Activated CD8-positive, alpha-beta T cell treated with anti-CD3 and anti-CD28 coated beads, Interleukin-2, amount 10 ng/mL, durations not matched to agents 7 days and 5 days (primary cell): ENCODE measurements around the gene PLEKHA8. TPM values are rescaled to one million over a fixed set of nuclear protein-coding genes. Genes with fewer than 3 reads are reported as not detected.
"Not testable (repeated sequence)": the region's sequence is repeated elsewhere in the genome, so short reads cannot be mapped to it uniquely, and the experiment has no call there.

ENCODE experiments used
- ATAC-seq: fragments of 150-1000 bp; cut with Tn5 transposase; one replicate; pipeline ENCODE4 v1.10.0; 2021; ENCODE audit warnings: moderate library complexity
- CTCF ChIA-PET: fragments of 350-600 bp; sonication (Branson Sonifier 250); formaldehyde crosslinking; loops from one replicate; lab custom pipeline; 2021; ENCODE audit warnings: antibody characterized with exemption; lab: Charles Lee
- POLR2A ChIA-PET: fragments of 350-600 bp; sonication (Branson Sonifier 250); formaldehyde crosslinking; loops from one replicate; lab custom pipeline; 2021; ENCODE audit warnings: antibody characterized with exemption; lab: Charles Lee
- DNase-seq: peaks from one replicate; pipeline ENCODE4 v3.0.0-alpha.2; 2020
- H3K27ac Mint-ChIP-seq: one replicate; pipeline ENCODE4 v1.8.0; 2021; ENCODE audit warnings: mild to moderate bottlenecking, mixed read lengths
- H3K27me3 Mint-ChIP-seq: one replicate; pipeline ENCODE4 v1.8.0; 2021; ENCODE audit warnings: low read depth, mixed read lengths
- H3K36me3 Mint-ChIP-seq: one replicate; pipeline ENCODE4 v1.8.0; 2021; ENCODE audit warnings: low read depth, mixed read lengths
- H3K4me1 Mint-ChIP-seq: one replicate; pipeline ENCODE4 v1.8.0; 2021; ENCODE audit warnings: low read depth, mixed read lengths
- H3K4me3 Mint-ChIP-seq: one replicate; pipeline ENCODE4 v1.8.0; 2021; ENCODE audit warnings: mild to moderate bottlenecking, mixed read lengths
- H3K9me3 Mint-ChIP-seq: one replicate; pipeline ENCODE4 v1.8.0; 2022; ENCODE audit warnings: mixed read lengths; ENCODE audit not compliant: insufficient read depth
- total RNA-seq, 2 experiments: library from RNA; stranded (reverse); gene quantifications; one replicate each; pipeline ENCODE4 v1.2.3, GENCODE V29; 2021

Gene PLEKHA8
- total RNA-seq, 2 experiments from 2014 or later = 8.9 to 11.5 TPM

DNA sequence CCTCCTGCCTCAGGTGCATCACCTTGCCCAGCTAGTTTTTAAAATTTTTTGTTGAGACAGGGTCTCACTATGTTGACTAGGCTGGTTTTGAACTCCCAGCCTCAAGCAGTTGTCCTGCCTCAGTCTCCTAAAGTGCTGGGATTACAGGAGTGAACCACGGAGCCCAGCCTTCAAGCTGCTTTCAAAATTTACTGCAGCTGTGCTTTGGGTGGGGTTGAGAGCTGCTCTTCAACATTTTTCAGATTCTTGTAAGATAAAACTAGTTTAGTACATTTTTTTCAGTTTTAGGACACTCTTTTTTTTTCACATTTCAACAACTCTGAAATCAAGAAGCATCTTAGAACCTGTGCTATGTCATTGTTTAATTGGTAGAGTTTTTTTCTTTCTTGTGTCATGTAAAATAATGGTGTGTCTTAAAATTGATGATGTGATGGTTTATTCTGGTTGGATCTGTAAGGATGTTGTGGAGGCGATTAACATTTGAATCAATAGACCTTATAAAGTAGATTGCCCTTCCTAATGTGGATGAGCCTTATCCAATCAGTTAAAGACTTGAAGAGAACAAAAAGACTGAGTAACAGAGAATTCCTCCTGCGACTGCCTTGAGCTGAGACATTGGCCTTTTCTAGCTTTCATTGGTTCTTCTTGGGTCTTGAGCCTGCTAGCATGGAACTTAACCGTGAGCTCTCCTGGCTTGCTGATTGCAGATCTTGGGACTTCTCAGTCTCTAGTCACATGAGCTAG lies 13.5 kb downstream of the PLEKHA8 start:
- no peaks in the 10 kb centered on the region for H3K27me3 Mint-ChIP-seq
- peaks cover 6% of the 10 kb centered on the region for H3K36me3 Mint-ChIP-seq
- no peak overlapping the region for H3K27ac Mint-ChIP-seq
- no peaks in the 10 kb centered on the region for H3K9me3 Mint-ChIP-seq
- H3K4me3 Mint-ChIP-seq = no peak overlapping the region
- ChIA-PET CTCF (interaction anchor here (0.6 to 5.7 kb wide), 3 partner anchors 12 to 22 kb away, joined by 3 to 33 read pairs (median 3); no protein-coding TSS in a partner anchor), POLR2A (no interaction called here)
- DNase-seq (no peak), ATAC-seq (no peak)
- H3K4me1 Mint-ChIP-seq = peaks cover 16% of the 10 kb centered on the region

DNA sequence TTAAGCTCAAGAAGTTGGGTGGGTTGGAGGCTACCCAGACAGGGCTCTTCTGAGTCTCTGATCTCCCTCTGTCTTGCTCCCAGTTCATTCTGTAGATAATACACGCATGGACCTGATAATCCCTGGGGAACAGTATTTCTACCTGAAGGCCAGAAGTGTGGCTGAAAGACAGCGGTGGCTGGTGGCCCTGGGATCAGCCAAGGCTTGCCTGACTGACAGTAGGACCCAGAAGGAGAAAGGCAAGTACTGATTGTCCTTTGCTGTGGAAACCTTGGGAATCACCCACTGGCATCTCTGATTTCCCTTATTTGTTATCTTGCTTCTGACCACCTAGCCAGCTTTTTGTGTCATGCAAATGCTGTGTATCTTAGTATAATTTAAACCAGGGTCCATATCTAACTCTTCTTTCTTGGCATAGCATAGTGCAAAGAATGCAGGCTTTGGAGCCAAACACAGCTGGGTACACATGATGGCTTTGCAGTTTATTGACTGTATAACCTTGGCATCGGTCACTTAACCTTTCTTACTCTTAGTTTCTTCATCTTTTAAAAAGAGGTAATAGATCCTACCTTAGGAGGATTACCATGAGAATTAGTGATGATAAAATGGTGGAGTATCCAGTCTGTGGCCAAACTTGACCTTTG lies 18.0 kb downstream of the PLEKHA8 start:
- Mint-ChIP-seq H3K27ac (no peak overlapping the region), H3K9me3 (no peaks in the 10 kb centered on the region), H3K4me3 (no peak overlapping the region), H3K27me3 (no peaks in the 10 kb centered on the region), H3K4me1 (peaks cover 11% of the 10 kb centered on the region), H3K36me3 (peaks cover 11% of the 10 kb centered on the region)
- ATAC-seq (no peak), DNase-seq (no peak)
- CTCF ChIA-PET = interaction anchor here (2.4 kb wide), 1 partner anchor 16 kb away, joined by 12 read pairs; no protein-coding TSS in a partner anchor
- POLR2A ChIA-PET = no interaction called here

DNA sequence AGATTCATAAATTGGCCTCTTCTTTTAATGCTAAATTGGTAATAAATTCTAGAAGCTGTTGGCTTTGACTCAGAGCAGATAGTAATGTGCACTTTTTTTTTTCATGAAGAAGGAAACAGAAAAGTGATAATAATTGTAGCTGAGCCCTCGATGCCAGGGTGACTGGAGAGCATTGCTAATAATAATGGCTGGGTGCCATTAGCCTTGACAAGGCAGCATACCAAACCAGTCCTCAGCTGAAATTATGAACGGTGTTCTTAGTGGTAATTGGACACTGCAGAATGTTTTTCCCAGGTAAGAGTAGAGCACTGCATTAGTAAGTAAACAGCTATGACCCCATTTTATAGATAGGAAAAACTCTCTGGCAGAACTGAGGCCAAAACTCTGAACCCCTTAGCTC lies 18.9 kb downstream of the PLEKHA8 start:
- Mint-ChIP-seq H3K4me1 (peaks cover 7% of the 10 kb centered on the region), H3K9me3 (no peaks in the 10 kb centered on the region), H3K36me3 (peaks cover 11% of the 10 kb centered on the region), H3K27me3 (no peaks in the 10 kb centered on the region), H3K4me3 (no peak overlapping the region), H3K27ac (no peak overlapping the region)
- CTCF ChIA-PET = interaction anchor here (1.4 to 2.4 kb wide), 2 partner anchors 15 to 693 kb away, joined by 3 to 12 read pairs; no protein-coding TSS in a partner anchor
- POLR2A ChIA-PET = no interaction called here
- ATAC-seq (no peak), DNase-seq (no peak)

DNA sequence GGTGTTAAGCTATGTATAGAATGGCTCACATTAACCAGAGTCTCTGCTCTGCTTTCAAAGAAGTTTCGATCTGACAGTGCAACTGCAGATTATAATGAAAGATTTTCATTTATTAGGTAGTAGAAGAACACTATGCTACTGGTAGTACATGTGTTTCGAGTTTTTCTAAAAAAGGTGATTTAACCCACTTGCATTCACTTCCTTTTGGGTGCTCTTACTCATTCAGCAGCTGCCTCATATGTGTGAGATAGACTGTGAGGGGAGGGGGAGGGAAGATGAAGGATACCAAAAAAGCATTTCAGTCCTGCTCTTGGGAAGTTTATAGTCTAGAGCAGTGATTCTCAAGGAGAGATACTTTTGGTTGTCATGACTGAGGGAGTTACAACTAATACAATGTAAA lies 20.4 kb downstream of the PLEKHA8 start:
- no peak for ATAC-seq
- Mint-ChIP-seq H3K27me3 (no peaks in the 10 kb centered on the region), H3K4me3 (no peak overlapping the region), H3K4me1 (no peaks in the 10 kb centered on the region), H3K36me3 (peaks cover 11% of the 10 kb centered on the region), H3K27ac (no peak overlapping the region), H3K9me3 (no peaks in the 10 kb centered on the region)
- ChIA-PET CTCF (interaction anchor here (1.5 kb wide), 1 partner anchor 14 kb away, joined by 6 read pairs; no protein-coding TSS in a partner anchor), POLR2A (no interaction called here)
- no peak for DNase-seq

DNA sequence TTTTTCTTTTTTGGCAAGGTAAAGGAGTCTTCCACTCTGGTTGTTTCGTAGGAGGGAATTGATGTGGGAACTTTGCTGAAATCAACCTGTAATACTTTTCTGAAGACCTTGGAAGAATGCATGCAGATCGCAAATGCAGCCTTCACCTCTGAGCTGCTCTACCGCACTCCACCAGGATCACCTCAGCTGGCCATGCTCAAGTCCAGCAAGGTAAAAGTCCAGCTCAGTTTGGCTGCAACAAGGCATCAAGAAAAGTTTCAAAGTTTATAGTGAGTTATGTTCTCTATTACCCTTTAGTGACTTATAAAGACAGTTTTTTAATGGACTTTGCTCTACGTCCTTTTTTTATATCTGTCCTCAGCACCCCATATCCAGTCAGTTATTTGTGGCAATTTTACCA lies 21.0 kb downstream of the PLEKHA8 start:
- Mint-ChIP-seq H3K27me3 (no peaks in the 10 kb centered on the region), H3K4me3 (no peak overlapping the region), H3K27ac (no peak overlapping the region), H3K4me1 (no peaks in the 10 kb centered on the region), H3K36me3 (peaks cover 11% of the 10 kb centered on the region), H3K9me3 (no peaks in the 10 kb centered on the region)
- DNase-seq (no peak), ATAC-seq (no peak)
- ChIA-PET CTCF (interaction anchor here (1.5 kb wide), 1 partner anchor 13 kb away, joined by 6 read pairs; no protein-coding TSS in a partner anchor), POLR2A (no interaction called here)

GRCh38 chr7:30053068-30053467 lies 24.9 kb downstream of the PLEKHA8 start:
- ChIA-PET POLR2A (no interaction called here), CTCF (interaction anchor here (1.0 kb wide), 1 partner anchor 9 kb away, joined by 7 read pairs; no protein-coding TSS in a partner anchor)
- H3K36me3 Mint-ChIP-seq = peaks cover 10% of the 10 kb centered on the region
- no peaks in the 10 kb centered on the region for H3K4me1 Mint-ChIP-seq
- no peak overlapping the region for H3K4me3 Mint-ChIP-seq
- no peak overlapping the region for H3K27ac Mint-ChIP-seq
- no peaks in the 10 kb centered on the region for H3K9me3 Mint-ChIP-seq
- DNase-seq (no peak), ATAC-seq (no peak)
- H3K27me3 Mint-ChIP-seq = no peaks in the 10 kb centered on the region

DNA sequence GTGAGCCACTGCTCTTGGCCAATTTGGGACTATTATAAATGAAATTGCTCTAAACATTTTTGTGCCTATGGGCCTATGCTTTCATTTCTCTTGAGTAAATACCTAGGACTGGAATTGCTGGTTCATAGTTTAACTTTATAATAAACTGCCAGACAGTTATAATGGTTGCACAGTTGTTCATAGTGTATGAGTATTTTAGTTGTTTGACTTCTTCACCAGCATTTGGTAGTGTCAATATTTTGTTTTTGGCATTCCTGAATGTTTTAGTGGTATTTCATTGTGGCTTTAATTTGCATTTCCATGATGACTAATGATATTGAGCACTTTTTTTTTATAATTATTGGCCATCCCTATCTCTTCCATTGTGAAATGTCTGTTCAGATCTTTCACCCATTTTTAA lies 29.5 kb downstream of the PLEKHA8 start:
- no peak for DNase-seq
- Mint-ChIP-seq H3K9me3 (no peaks in the 10 kb centered on the region), H3K36me3 (peaks cover 16% of the 10 kb centered on the region), H3K4me1 (peaks cover 8% of the 10 kb centered on the region), H3K27ac (no peak overlapping the region), H3K27me3 (no peaks in the 10 kb centered on the region), H3K4me3 (no peak overlapping the region)
- ATAC-seq = no peak
- ChIA-PET CTCF (no interaction called here), POLR2A (no interaction called here)

DNA sequence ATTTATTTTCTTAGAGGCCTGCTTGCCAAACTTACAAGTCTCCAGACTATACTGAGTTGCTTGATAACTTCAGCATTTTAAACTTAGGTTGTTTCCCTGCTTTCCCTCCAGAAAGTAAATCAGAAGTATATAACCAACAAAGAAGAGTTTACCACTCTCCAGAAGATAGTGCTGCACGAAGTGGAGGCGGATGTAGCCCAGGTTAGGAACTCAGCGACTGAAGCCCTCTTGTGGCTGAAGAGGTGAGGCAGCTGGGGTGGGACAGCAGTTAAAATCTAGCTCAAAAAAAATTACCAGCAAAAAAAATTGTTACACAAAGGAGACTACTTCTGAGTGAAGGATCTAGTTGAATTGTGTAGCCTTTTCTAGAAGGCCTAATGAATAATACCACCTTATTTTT lies 33.6 kb downstream of the PLEKHA8 start:
- H3K9me3 Mint-ChIP-seq, H3K27ac Mint-ChIP-seq, H3K4me1 Mint-ChIP-seq, H3K27me3 Mint-ChIP-seq, H3K4me3 Mint-ChIP-seq: not testable (repeated sequence)
- ATAC-seq (peak; percentile 93), DNase-seq (peak; percentile 65)
- peaks cover 13% of the 10 kb centered on the region for H3K36me3 Mint-ChIP-seq
- ChIA-PET POLR2A (interaction anchor here (0.6 to 0.7 kb wide), 2 partner anchors 33 to 40 kb away, joined by 4 read pairs; no protein-coding TSS in a partner anchor), CTCF (interaction anchor here (0.6 to 4.0 kb wide), 53 partner anchors 9 to 1135 kb away, joined by 3 to 42 read pairs (median 5); partner anchors contain the start of genes FKBP14, MTURN and PLEKHA8)

DNA sequence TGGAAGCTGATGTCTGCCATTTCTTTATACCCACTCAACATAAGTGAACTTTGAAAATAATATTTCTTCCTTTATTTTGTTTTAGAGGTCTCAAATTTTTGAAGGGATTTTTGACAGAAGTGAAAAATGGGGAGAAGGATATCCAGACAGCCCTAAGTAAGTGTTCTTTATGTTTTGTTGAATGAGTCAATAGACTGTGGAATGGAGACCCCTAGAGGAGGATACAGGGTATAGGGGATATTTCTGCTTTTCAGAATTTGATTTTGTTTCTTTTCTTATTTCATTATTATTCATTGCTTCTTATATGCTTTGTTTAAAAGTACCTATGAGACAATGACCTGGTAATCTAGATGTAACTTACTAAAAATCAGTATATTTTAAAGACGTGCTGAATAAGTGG lies 34.4 kb downstream of the PLEKHA8 start:
- H3K4me1 Mint-ChIP-seq = peaks cover 8% of the 10 kb centered on the region
- CTCF ChIA-PET = interaction anchor here (0.7 to 4.0 kb wide), 37 partner anchors 9 to 1136 kb away, joined by 3 to 42 read pairs (median 7); partner anchors contain the start of genes FKBP14, MTURN and PLEKHA8
- no peak overlapping the region for H3K27ac Mint-ChIP-seq
- H3K27me3 Mint-ChIP-seq = no peaks in the 10 kb centered on the region
- no peaks in the 10 kb centered on the region for H3K9me3 Mint-ChIP-seq
- ATAC-seq (peak; percentile 62), DNase-seq (no peak)
- peaks cover 9% of the 10 kb centered on the region for H3K36me3 Mint-ChIP-seq
- POLR2A ChIA-PET = no interaction called here
- no peak overlapping the region for H3K4me3 Mint-ChIP-seq

GRCh38 chr7:30065746-30066145 lies 37.5 kb downstream of the PLEKHA8 start:
- no peak overlapping the region for H3K27ac Mint-ChIP-seq
- POLR2A ChIA-PET = interaction anchor here (1.0 kb wide), 1 partner anchor 10 kb away, joined by 3 read pairs; no protein-coding TSS in a partner anchor
- peaks cover 8% of the 10 kb centered on the region for H3K4me1 Mint-ChIP-seq
- DNase-seq (no peak), ATAC-seq (no peak)
- H3K4me3 Mint-ChIP-seq = no peak overlapping the region
- H3K36me3 Mint-ChIP-seq = peaks cover 2% of the 10 kb centered on the region
- CTCF ChIA-PET = no interaction called here
- H3K9me3 Mint-ChIP-seq = no peaks in the 10 kb centered on the region
- no peaks in the 10 kb centered on the region for H3K27me3 Mint-ChIP-seq

GRCh38 chr7:30066687-30067086 lies 38.5 kb downstream of the PLEKHA8 start:
- no peaks in the 10 kb centered on the region for H3K36me3 Mint-ChIP-seq
- CTCF ChIA-PET = no interaction called here

DNA sequence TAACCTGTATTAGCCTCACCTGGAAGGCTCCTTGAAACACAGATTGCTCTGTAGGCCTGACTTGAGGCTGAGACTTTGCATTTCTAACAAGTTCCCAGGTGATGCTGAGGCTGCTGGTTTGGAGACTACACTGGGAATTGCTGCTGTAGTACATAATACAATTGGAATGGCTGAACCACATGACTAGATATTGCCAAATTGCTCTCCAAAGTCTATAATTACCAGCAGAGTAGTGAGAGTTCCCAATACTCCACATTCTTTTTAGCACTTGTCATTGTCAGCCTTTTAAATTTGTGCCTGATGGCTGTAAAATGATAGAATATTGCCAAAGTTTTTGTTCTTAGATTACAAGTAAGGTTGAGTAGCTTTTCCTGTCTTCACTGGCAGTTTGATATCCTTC lies 39.9 kb downstream of the PLEKHA8 start:
- Mint-ChIP-seq H3K4me3 (no peak overlapping the region), H3K4me1 (no peaks in the 10 kb centered on the region)

More at GRCh38 chr7:30066687-30067086, 38.5 kb downstream of the PLEKHA8 start:
- H3K9me3 Mint-ChIP-seq = no peaks in the 10 kb centered on the region
- POLR2A ChIA-PET = no interaction called here
- peaks cover 5% of the 10 kb centered on the region for H3K4me1 Mint-ChIP-seq
- no peaks in the 10 kb centered on the region for H3K27me3 Mint-ChIP-seq
- DNase-seq (no peak), ATAC-seq (no peak)
- H3K27ac Mint-ChIP-seq = no peak overlapping the region
- no peak overlapping the region for H3K4me3 Mint-ChIP-seq

More for the DNA sequence above, 39.9 kb downstream of the PLEKHA8 start:
- Mint-ChIP-seq H3K36me3 (no peaks in the 10 kb centered on the region), H3K9me3 (no peaks in the 10 kb centered on the region), H3K27me3 (no peaks in the 10 kb centered on the region), H3K27ac (no peak overlapping the region)
- ATAC-seq (no peak), DNase-seq (no peak)
- POLR2A ChIA-PET = no interaction called here
- CTCF ChIA-PET = no interaction called here
